ENCODE data around the gene GHR.
"Not testable (repeated sequence)": the region's sequence is repeated elsewhere in the genome, so short reads cannot be mapped to it uniquely, and the experiment has no call there.

The GHR gene

DNA sequence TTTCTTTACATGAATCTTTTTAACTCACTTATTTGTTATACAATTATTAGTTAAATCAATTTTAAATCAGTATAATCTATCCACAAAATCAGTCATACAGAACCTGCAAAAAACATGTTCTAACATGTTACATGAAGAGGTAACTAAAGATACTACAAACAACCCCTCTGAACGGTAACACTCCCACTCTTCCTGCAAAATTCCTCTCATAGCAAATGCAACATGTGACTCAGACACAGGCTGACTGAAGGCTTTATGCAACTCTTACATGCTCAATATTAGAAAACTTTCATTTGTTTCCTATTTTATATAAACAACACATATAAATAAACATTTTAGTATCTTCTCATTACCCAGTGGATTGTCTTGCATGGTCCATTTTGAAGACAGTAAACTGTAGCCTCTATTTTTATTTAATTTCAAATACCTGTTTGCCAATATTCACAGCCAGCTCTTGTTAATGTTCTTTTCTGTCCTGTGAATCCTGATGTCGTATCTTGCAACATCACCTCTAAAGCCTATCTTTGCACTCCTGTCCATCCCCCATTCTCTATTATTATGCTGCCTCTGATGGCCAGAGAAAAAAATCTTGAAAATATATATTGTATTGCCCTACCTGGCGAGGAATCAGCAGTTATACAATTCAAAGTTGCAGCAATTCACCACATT lies 232.9 kb downstream of the GHR start:
- DNase-seq, result no peak

DNA sequence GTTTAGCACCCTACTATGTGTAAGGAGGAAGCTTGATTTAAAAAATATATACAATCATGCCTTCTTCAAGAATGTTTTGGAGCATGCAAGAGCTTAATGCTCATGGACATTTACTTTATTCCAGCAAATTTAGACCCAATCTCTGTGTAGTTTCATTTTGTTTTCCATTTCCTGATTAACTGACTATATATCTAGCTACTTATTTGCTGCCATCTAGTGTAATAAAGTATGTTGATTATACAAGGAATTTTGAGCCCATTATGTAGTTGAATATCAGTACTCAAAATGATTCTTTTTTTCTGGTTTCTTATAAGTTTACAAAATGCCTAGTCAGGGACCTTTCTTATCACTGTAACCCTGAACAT lies 233.4 kb downstream of the GHR start:
- no peak for DNase-seq

DNA sequence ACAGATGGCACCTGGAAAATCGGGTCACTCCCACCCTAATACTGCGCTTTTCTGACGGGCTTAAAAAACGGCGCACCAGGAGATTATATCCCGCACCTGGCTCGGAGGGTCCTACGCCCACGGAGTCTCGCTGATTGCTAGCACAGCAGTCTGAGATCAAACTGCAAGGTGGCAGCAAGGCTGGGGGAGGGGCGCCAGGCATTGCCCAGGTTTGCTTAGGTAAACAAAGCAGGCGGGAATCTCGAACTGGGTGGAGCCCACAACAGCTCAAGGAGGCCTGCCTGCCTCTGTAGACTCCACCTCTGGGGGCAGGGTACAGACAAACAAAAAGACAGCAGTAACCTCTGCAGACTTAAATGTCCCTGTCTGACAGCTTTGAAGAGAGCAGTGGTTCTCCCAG lies 236.6 kb downstream of the GHR start:
- not testable (repeated sequence) for DNase-seq

DNA sequence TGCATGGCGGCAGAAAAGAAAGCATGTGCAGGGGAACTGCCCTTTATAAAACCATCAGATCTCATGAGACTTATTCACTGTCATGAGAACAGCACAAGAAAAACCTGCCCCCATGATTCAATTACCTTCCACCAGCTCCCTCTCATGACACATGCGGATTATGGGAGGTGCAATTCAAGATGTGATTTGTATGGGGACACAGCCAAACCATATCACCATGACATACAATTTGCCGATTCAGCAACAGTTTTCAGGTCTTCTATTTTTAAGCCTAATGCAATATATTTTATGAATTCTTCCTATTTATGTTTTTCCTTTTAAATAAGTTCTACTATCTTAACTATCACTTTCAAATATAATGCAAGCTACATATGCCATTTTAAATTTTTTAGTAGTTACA lies 242.6 kb downstream of the GHR start:
- no peak for DNase-seq

DNA sequence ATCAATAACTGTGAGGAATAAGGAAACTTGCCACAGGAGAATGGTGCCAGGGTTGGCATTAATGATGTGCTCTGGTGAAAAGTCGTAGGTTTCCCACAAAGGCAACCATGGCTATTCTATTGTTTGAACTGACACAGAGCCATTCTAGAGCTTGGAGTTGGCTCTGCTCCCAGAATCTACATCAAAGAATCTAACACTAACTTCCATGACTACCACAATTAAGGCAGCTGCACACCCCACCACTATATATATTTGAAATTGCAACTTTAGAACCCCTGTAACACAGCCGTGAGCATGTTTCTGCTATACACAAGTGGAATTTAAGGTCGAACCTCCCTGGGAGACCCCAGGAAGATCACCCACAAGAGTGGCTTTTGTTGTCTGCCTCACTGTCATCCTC lies 243.6 kb downstream of the GHR start:
- no peak for DNase-seq

DNA sequence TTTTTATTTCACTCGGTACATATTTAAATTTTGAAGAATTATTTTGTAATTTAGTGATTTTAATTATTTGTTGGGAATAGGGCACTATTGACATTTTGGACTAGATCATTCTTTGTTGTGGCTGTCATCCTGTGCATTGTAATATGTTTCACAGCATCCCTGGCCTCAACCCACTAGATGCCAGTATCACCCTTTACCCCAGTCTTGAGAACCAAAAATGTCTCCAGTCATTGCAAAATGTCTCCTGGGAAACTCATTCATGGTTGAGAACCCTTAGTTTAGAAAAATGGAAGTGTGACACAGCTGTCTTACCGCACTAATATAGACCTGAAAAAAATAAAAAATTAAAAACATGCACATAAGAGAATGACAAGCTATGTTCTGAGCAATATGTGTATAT lies 245.0 kb downstream of the GHR start:
- no peak for DNase-seq

DNA sequence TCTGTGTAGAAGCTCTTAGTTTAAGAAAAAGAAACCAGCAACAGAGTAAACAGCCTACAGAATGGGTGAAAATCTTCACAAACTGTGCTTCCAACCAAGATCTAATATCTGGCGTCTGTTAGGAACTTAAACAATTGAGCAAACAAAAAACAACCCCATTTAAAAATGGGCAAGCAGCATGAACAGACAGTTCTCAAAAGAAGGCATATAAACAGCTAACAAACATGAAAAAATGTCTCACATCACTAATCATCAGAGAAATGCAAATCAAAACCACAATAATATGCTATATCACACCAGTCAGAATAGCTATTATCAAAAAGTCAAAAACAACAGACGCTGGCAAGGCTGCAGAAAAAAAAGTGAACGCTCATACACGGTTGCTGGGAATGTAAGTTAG lies 249.7 kb downstream of the GHR start:
- DNase-seq, result no peak

DNA sequence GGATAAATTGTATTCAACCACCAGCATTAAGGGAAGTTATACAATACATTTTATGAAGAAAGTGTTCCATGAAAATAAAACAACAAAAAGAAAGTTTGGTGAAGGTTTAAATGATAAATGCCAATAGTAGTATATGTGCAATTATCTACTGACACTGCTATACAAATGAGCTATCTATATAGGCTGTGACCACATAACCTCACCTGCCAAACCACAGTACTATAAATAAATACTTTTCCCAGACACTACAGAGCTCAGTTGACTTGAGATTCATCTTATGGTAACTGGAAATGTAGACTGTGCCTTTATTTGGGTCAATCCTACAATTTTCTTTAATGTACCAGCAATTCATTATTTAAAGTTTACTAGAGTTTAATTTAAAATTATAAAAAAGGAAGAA lies 252.4 kb downstream of the GHR start:
- DNase-seq, result no peak

DNA sequence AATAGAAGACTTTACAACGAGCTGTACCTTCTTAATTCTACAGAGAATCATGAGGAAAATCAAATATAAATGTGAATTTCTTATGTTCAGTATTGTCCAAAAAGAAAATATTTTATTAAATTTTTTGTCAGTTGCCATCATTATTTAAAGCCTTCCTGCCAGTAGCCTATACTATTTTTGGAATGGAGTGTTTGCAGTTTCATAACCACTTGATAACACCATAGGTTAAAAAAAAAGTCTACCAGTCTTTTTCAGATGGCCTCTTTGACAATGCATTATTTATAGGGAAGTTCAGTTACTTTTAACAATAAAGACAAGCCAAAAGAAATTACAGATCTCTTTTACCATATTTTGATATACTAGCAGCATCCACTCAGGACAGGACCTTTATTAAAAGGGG lies 253.1 kb downstream of the GHR start:
- DNase-seq, result no peak

DNA sequence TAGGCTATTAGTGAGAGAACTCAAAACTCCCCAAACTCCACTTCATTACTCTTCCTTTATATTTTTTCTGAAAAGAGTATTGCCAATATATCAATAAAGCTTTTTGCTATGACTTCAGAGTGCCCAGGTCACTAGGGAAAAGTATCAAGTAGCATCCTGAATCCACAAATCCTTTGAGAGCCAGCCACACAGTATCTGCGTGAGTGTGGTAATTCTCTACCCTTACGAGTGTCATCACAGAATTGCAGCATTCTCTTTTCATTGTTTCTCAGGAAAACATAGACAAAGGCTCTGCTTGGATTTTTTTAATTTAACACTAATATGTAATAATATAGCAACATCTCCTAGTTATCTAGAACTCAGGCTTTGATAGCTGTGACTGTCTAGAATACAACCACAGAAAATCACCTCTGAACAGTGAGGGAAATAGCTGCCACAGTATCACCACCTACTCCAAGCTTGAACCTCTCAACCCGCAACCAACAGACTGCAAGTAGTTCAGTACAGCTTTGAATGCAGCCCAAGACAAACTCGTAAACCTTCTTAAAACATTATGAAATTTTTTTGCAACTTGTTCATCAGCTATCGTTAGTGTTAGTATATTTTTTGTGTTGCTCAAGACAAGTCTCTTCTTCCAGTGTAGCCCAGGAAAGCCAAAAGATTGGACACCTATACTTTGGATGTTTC lies 254.1 kb downstream of the GHR start:
- no peak for DNase-seq

DNA sequence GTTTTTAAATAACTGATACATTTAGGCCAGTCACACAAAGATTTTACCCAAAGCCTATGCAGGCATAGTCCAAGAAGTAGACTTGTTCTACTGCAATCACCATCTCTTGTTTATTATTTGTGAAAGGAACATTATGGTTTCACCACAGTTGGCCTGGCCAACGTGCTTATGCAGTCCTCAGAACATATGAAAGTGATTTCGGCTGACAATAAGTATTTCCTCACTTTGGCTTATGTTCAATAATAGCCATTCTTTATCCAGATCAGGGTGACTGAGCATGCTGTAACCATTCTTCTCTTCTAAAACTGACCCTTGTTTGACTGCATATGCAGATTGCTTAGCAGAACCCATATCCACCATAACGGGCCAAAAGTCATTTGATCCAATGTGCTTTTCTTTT lies 256.8 kb downstream of the GHR start:
- no peak for DNase-seq

DNA sequence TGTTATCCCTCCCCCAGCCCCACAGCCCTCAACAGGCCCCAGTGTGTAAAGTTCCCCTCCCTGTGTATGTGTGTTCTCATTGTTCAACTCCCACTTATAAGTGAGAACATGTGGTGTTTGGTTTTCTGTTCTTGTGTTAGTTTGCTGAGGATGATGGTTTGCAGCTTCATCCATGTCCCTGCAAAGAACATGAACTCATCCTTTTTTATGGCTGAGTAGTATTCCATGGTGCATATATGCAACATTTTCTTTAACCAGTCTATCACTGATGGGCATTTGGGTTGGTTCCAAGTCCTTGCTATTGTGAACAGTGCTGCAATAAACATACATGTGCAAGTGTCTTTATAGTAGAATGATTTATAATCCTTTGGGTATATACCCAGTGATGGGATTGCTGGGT lies 261.8 kb downstream of the GHR start:
- DNase-seq, result not testable (repeated sequence)

DNA sequence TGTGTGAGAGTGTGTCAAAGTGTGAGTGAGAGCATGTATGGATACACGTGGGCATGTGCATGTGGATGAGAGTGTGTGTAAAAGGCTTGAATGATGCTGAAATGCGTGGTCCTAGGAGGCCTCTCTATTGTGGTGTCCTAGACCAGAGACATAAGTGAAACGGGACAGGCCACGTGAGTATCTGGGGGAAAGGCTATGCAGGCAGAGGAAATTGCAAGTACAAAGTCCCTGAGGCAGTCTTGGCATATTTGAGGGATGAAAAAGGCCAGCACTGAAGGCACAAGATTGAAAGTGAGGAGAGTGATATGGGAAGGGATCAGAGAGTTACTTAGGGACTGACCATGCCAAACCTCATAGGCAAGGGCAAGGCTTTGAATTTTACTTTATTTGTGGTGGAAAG lies 266.2 kb downstream of the GHR start:
- no peak for DNase-seq

DNA sequence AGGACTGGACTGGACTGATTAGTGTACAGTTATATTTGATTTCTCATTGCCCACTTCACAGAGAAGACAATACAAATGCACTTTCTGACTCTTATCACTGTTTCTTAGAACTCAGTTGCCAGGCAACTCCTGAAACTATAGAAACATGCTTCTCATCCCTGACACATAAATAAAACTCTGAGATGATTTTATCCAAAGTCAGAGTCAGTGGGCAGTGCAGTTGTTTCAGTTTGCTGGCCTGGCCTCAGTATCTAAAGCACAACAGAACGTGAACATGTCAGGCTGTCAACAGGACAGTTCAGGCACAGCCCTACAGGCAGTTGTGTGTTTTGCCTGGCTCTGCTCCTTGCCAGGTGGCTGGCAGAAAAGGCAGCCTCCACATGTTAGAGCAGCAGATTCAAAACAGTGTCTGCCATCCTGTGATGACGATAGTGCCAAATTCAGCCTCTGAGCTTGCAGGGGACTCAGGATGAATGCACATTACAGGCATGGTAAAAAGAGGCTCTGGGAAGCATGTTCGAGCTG lies 268.2 kb downstream of the GHR start:
- DNase-seq, result no peak

DNA sequence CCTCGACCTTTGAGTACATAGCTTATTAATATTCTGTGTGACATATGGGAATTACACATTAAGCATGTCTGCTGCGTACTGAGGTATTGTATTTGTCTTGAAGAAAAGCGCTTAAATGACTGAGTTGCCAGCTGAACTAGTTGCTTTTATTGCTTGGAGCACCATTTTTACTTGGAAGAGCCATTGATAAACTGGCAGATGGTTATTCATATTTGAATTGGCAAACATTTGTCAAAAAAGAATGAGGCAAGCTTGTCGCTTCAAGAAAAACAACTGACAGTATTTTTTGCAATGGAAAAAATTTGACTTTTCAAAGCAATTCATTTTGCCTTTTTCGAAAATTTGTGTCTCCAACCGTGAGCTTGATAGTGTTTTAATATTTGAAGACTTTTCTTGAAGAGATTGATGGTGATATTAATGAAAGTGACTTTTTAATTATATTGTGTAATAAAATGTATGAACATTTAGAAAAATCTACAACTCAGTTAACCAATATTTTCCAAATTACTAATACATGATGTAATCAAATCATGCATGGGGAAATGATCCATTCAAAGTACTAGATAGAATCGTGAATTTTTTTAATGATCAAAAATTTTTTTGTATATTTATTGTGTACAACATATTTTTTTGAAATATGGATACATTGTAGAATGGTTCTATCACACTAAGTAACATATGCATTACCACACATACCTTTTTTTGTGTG lies 278.3 kb downstream of the GHR start:
- no peak for DNase-seq

DNA sequence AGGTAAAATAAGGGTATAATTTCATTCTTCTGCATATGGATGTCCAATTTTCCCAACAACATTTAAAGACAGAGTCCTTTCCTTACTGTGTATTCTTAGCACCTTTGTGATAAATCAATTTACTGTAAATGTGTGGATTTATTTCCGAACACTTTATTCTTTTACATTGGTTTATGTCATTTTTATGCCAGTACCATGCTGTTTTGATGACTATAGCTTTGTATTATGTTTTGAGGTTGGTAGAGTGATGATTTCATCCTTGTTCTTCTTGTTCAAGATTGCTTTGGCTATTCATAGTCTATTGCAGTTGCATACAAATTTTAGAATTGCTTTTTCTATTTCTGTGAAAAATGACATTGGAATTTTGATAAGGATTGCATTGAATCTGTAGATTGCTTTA lies 280.0 kb downstream of the GHR start:
- no peak for DNase-seq

DNA sequence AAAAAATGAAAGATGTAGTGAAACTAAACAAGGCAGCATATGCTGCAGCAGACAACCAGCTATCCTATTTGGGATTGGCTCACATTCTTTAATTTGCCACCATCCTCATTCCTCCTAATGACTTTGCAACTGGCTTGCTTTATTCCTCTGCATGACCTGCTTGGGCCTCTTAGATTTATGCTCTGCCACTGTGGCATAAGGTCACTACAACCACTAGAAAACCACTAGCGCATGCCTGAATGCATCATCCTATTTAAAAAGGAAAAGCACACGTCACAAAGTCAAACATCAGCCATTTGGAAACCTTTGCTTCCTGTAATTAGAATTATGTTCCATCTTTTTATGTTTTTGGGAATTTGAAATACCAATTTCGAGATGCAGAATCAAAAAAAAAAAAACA lies 292.5 kb downstream of the GHR start:
- DNase-seq, result no peak

DNA sequence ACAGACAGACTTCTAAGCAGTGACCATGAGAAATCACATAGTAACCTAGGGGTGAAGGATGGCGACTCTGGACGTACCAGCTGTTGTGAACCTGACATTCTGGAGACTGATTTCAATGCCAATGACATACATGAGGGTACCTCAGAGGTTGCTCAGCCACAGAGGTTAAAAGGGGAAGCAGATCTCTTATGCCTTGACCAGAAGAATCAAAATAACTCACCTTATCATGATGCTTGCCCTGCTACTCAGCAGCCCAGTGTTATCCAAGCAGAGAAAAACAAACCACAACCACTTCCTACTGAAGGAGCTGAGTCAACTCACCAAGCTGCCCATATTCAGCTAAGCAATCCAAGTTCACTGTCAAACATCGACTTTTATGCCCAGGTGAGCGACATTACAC lies 295.4 kb downstream of the GHR start:
- DNase-seq, result no peak

DNA sequence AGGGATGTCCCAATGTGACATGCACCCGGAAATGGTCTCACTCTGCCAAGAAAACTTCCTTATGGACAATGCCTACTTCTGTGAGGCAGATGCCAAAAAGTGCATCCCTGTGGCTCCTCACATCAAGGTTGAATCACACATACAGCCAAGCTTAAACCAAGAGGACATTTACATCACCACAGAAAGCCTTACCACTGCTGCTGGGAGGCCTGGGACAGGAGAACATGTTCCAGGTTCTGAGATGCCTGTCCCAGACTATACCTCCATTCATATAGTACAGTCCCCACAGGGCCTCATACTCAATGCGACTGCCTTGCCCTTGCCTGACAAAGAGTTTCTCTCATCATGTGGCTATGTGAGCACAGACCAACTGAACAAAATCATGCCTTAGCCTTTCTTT lies 295.8 kb downstream of the GHR start:
- no peak for DNase-seq

DNA sequence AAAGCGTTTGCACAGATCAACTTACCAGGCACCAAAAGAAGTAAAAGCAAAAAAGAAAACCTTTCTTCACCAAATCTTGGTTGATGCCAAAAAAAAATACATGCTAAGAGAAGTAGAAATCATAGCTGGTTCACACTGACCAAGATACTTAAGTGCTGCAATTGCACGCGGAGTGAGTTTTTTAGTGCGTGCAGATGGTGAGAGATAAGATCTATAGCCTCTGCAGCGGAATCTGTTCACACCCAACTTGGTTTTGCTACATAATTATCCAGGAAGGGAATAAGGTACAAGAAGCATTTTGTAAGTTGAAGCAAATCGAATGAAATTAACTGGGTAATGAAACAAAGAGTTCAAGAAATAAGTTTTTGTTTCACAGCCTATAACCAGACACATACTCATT lies 297.0 kb downstream of the GHR start:
- no peak for DNase-seq

DNA sequence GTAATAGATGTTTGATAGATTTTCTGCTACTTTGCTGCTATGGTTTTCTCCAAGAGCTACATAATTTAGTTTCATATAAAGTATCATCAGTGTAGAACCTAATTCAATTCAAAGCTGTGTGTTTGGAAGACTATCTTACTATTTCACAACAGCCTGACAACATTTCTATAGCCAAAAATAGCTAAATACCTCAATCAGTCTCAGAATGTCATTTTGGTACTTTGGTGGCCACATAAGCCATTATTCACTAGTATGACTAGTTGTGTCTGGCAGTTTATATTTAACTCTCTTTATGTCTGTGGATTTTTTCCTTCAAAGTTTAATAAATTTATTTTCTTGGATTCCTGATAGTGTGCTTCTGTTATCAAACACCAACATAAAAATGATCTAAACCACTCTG lies 298.2 kb downstream of the GHR start:
- DNase-seq, result no peak

DNA sequence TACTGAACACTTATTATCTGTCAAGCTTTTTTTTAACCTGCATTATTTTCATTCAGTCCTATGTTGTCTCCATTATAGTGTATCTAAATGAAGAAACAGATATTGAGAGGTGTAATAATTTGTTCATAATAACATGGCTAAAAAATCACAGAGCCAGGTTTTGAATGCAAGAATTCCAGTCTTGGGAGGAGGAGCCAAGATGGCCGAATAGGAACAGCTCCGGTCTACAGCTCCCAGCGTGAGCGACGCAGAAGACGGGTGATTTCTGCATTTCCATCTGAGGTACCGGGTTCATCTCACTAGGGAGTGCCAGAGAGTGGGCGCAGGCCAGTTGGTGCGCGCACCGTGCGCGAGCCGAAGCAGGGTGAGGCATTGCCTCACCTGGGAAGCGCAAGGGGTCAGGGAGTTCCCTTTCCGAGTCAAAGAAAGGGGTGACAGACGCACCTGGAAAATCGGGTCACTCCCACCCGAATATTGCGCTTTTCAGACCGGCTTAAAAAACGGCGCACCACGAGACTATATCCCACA lies 311.4 kb downstream of the GHR start:
- not testable (repeated sequence) for DNase-seq

DNA sequence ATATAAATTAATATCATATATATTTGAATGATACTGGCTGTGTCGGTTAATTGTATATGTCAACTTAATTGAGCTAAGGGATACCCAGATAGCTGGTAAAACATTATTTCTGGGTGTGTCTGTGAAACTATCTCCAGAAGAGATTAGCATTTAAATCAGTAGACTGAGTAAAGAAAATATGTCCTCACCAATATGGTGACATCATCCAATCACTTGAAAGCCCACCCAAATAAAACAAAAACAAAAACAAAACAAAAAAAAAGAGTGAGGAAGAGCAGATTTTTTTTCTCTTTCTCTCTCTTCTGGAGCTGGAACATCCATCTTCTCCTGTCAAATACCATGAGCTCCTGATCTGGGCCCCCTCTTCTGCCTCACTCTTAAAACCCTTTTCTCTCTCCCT lies 317.7 kb downstream of the GHR start:
- no peak for DNase-seq

DNA sequence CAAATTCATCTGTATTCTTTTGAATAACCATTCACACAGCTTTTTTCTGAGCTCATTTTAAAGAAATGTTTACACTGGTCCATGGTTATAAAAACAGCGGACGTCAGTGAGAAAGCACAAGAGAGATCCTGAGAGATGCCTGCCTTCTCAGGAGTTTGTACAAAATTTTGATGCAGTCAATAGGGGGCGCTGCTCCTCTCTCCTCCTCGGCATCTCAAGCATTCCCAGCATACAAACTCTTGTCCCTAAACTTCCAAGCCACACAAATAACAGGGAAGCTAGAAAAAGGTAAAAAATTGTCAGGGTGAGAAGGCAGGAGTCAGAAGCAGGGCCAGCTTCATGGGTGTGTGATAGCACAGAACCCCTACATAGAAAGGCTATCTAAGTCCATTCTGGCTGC lies 322.2 kb downstream of the GHR start:
- no peak for DNase-seq
